ENCODE results near the gene RNF215. TPM values are rescaled to one million over a fixed set of nuclear protein-coding genes. Genes with fewer than 3 reads are reported as not detected.

The RNF215 gene
- total and polyA plus RNA-seq, 10 of the 15 experiments (the other 5 are each of a cell fraction or from before 2014, with no cell fraction given) = 0.31 to 7.6 (median 3.0) TPM; not detected in 1

DNA sequence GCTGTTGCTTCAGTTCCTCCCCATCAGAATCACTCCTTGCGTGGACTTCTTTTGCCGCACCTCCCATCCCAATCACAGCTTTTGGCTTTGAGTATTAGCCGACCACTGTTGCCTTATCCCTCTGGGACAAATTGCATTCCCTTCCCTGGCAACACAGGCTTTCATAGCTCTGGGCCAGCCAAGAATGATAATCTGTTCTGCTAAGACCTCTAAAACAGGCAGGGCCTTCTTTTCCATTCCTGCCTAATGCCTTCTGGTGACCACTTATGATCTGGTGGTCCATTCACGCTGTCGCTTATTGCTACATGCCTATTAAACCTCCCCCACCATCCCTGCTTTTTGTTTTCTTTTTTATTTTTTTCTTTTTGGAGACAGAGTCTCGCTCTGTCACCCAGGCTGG is 19.2 kb upstream of the RNF215 start:
- Histone ChIP-seq H3K79me2 (ENCODE audit: control insufficient read depth, insufficient read depth, low read length) (no peaks in the 10 kb centered on the region), H2AFZ (ENCODE audit: control insufficient read depth, low read depth, low read length) (no peak overlapping the region), H3K27ac (ENCODE audit: control insufficient read depth, insufficient read depth) (no peak overlapping the region), H3K4me3 (no peak overlapping the region), H3K9ac (ENCODE audit: control insufficient read depth, insufficient read depth, low read length) (no peak overlapping the region), H3K4me2 (ENCODE audit: control insufficient read depth, insufficient read depth) (no peak overlapping the region), H4K20me1 (ENCODE audit: control insufficient read depth, insufficient read depth) (no peaks in the 10 kb centered on the region), H3K9me3 (replicated peaks; ENCODE audit: control insufficient read depth, insufficient read depth, low read length) (no peaks in the 10 kb centered on the region), H3K27me3 (replicated peaks in 1 of 2; ENCODE audit: control insufficient read depth in 2 of 2, insufficient read depth in 2 of 2, low read length in 1 of 2) (no peaks in the 10 kb centered on the region), H3K36me3 (ENCODE audit: control insufficient read depth in 2 of 2, insufficient read depth in 2 of 2, low read length in 1 of 2) (no peaks in the 10 kb centered on the region; a peak in 1 of 4 replicates), H3K4me1 (ENCODE audit: control insufficient read depth, insufficient read depth, low read length) (0 out of 2 replicates have a peak, but pooled peaks cover 5% of the 10 kb centered on the region)
- in situ Hi-C loops (cut with MboI) (no loop called here), intact Hi-C loops (cut with micrococcal nuclease; ENCODE audit: unreplicated experiment) (no loop called here)
- RAD21 ChIA-PET (ENCODE audit: unreplicated experiment) = no interaction called here
- POLR2A ChIA-PET = interaction anchor here (0.9 to 2.9 kb wide), 2 partner anchors 14 to 16 kb away, joined by 3 to 10 read pairs; no protein-coding TSS in a partner anchor
- CTCF ChIA-PET = interaction anchor here (0.6 to 2.7 kb wide), 6 partner anchors 11 to 294 kb away, joined by 3 to 12 read pairs (median 3); partner anchors contain the start of gene RNF215
- SMC1A ChIA-PET (ENCODE audit: uncharacterized antibody, unreplicated experiment) = interaction anchor here (1.2 to 1.3 kb wide), 2 partner anchors 8 to 14 kb away, joined by 4 read pairs; no protein-coding TSS in a partner anchor
- no peak for TF ChIP-seq NR2C2 (IDR thresholded peaks at IDR 0.05; ENCODE audit: borderline replicate concordance, control insufficient read depth, insufficient read length, low read depth)
- BruUV-seq (replicated peaks) = TSS peak; percentile 44
- ATAC-seq = no peak
- FAIRE-seq = no peak
- DNase-seq (ENCODE audit: low read depth, low spot score) = no peak
- 98% methylated on average over 5 of the region's 6 CpGs for WGBS (ENCODE audit: insufficient coverage, insufficient replicate concordance, low lambda C conversion rate, missing lambda C conversion rate)

DNA sequence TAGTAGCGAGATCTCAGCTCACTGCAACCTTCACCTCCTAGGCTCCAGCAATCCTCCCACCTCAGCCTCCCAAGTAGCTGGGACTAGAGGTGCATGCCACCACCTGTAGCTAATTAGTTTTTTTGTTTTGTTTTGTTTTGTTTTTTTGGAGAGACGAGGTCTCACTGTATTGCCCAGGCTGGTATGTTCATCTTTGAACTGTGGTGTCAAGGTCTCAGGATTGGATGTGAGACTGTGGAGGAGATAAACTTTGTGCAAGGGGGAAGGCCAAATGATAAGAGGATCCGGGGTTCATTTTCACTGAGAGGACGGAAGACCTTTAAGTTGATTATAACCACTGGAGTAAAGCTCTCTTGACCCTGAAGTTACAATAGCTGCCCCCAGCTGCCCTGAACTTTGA is 18.5 kb upstream of the RNF215 start:
- in situ Hi-C loops (cut with MboI) (no loop called here), intact Hi-C loops (cut with micrococcal nuclease; ENCODE audit: unreplicated experiment) (no loop called here)
- H3K9me3 ChIP-seq (replicated peaks; ENCODE audit: control insufficient read depth, insufficient read depth, low read length) = no peaks in the 10 kb centered on the region
- H2AFZ ChIP-seq (ENCODE audit: control insufficient read depth, low read depth, low read length) = no peak overlapping the region
- no peak overlapping the region for H3K4me2 ChIP-seq (ENCODE audit: control insufficient read depth, insufficient read depth)
- 0 out of 2 replicates have a peak, but pooled peaks cover 5% of the 10 kb centered on the region for H3K4me1 ChIP-seq (ENCODE audit: control insufficient read depth, insufficient read depth, low read length)
- SMC1A ChIA-PET (ENCODE audit: uncharacterized antibody, unreplicated experiment) = interaction anchor here (0.6 to 1.3 kb wide), 3 partner anchors 9 to 1552 kb away, joined by 4 to 5 read pairs (median 4); no protein-coding TSS in a partner anchor
- H3K27me3 ChIP-seq (replicated peaks in 1 of 2; ENCODE audit: control insufficient read depth in 2 of 2, insufficient read depth in 2 of 2, low read length in 1 of 2) = no peaks in the 10 kb centered on the region
- H4K20me1 ChIP-seq (ENCODE audit: control insufficient read depth, insufficient read depth) = no peaks in the 10 kb centered on the region
- CTCF ChIA-PET = interaction anchor here (0.6 to 2.7 kb wide), 8 partner anchors 11 to 294 kb away, joined by 3 to 12 read pairs (median 3); partner anchors contain the start of gene RNF215
- FAIRE-seq (no peak), DNase-seq (ENCODE audit: low read depth, low spot score) (no peak), ATAC-seq (no peak)
- H3K9ac ChIP-seq (ENCODE audit: control insufficient read depth, insufficient read depth, low read length) = no peak overlapping the region
- TF ChIP-seq, protein P1, sequence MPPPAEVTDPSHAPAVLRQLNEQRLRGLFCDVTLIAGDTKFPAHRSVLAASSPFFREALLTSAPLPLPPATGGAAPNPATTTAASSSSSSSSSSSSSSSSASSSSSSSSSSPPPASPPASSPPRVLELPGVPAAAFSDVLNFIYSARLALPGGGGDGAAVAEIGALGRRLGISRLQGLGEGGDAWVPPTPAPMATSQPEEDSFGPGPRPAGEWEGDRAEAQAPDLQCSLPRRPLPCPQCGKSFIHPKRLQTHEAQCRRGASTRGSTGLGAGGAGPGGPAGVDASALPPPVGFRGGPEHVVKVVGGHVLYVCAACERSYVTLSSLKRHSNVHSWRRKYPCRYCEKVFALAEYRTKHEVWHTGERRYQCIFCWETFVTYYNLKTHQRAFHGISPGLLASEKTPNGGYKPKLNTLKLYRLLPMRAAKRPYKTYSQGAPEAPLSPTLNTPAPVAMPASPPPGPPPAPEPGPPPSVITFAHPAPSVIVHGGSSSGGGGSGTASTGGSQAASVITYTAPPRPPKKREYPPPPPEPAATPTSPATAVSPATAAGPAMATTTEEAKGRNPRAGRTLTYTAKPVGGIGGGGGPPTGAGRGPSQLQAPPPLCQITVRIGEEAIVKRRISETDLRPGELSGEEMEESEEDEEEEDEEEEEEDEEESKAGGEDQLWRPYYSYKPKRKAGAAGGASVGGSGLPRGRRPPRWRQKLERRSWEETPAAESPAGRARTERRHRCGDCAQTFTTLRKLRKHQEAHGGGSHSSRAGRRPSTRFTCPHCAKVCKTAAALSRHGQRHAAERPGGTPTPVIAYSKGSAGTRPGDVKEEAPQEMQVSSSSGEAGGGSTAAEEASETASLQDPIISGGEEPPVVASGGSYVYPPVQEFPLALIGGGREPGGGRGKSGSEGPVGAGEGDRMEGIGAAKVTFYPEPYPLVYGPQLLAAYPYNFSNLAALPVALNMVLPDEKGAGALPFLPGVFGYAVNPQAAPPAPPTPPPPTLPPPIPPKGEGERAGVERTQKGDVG (CRISPR knock-in tag; IDR thresholded peaks at IDR 0.05) = no peak
- no peak for TF ChIP-seq YBX1 (IDR thresholded peaks at IDR 0.05)
- TF ChIP-seq JUND (IDR thresholded peaks at IDR 0.05; ENCODE audit: low read depth, low read length) = no peak
- TF ChIP-seq RBBP5 (conservative IDR thresholded peaks at IDR 0.05) = no peak
- TF ChIP-seq ASH2L (IDR thresholded peaks at IDR 0.05; ENCODE audit: borderline replicate concordance, low read depth) = no peak
- no peak for TF ChIP-seq RCOR1 (conservative IDR thresholded peaks at IDR 0.05; ENCODE audit: low read depth, low read length)
- TF ChIP-seq NFYB (IDR thresholded peaks at IDR 0.05; ENCODE audit: insufficient read depth, low read depth, low read length) = no peak
- no peak for TF ChIP-seq NFYA (IDR thresholded peaks at IDR 0.05; ENCODE audit: borderline replicate concordance, low read depth, low read length)
- TF ChIP-seq YY1 (IDR thresholded peaks at IDR 0.05; ENCODE audit: low read depth, low read length) = no peak
- TF ChIP-seq NR2C2 (IDR thresholded peaks at IDR 0.05; ENCODE audit: borderline replicate concordance, control insufficient read depth, insufficient read length, low read depth) = no peak
- WGBS (ENCODE audit: insufficient coverage, insufficient replicate concordance, low lambda C conversion rate, missing lambda C conversion rate) = 58% methylated on average over 4 of the region's 4 CpGs
- H3K36me3 ChIP-seq (ENCODE audit: control insufficient read depth in 2 of 2, insufficient read depth in 2 of 2, low read length in 1 of 2) = no peaks in the 10 kb centered on the region; a peak in 1 of 4 replicates
- H3K79me2 ChIP-seq (ENCODE audit: control insufficient read depth, insufficient read depth, low read length) = no peaks in the 10 kb centered on the region
- H3K4me3 ChIP-seq = no peak overlapping the region
- RAD21 ChIA-PET (ENCODE audit: unreplicated experiment) = interaction anchor here (0.8 kb wide), 1 partner anchor 21 kb away, joined by 4 read pairs; no protein-coding TSS in a partner anchor
- H3K27ac ChIP-seq (ENCODE audit: control insufficient read depth, insufficient read depth) = no peak overlapping the region
- BruUV-seq (replicated peaks) = no TSS peak
- POLR2A ChIA-PET = interaction anchor here (0.9 to 2.9 kb wide), 2 partner anchors 13 to 17 kb away, joined by 3 to 10 read pairs; no protein-coding TSS in a partner anchor

Data from GM12878 (cell line).